ENCODE results near the gene KCNQ1OT1. TPM values are rescaled to one million over a fixed set of nuclear protein-coding genes. Genes with fewer than 3 reads are reported as not detected.

The KCNQ1OT1 gene
- total RNA-seq, 4 donors from 2014 or later: 2.5 to 4.5 (median 3.1) TPM

GRCh38 chr11:2742611-2743426 lies 43.0 kb upstream of the KCNQ1OT1 start:
- TF ChIP-seq POLR2AphosphoS5 (IDR thresholded peaks at IDR 0.05) (no peak), EP300 (IDR thresholded peaks at IDR 0.05) (no peak), POLR2A (IDR thresholded peaks at IDR 0.05) (no peak), CTCF (IDR thresholded peaks at IDR 0.05) (no peak)
- no peaks in the 10 kb centered on the region for H3K27me3 ChIP-seq
- DNase-seq (ENCODE audit: low spot score in 2 of 2): peak in 1 of 2 donors; percentile 37
- no peaks in the 10 kb centered on the region for H3K9me3 ChIP-seq
- H3K4me1 ChIP-seq: peaks cover 12% of the 10 kb centered on the region
- no peak overlapping the region for H3K4me3 ChIP-seq
- no peaks in the 10 kb centered on the region for H3K36me3 ChIP-seq
- H3K27ac ChIP-seq: no peak overlapping the region
- 96% methylated on average over 10 of the region's 20 CpGs for WGBS

- TF ChIP-seq CTCF (IDR thresholded peaks at IDR 0.05) (no peak), EP300 (IDR thresholded peaks at IDR 0.05) (no peak), POLR2AphosphoS5 (IDR thresholded peaks at IDR 0.05) (no peak), POLR2A (IDR thresholded peaks at IDR 0.05) (no peak)
- Histone ChIP-seq H3K9me3 (no peaks in the 10 kb centered on the region), H3K27me3 (no peaks in the 10 kb centered on the region), H3K4me1 (peaks cover 8% of the 10 kb centered on the region), H3K27ac (no peak overlapping the region), H3K4me3 (no peak overlapping the region), H3K36me3 (no peaks in the 10 kb centered on the region)
- peak in 1 of 2 donors; percentile 52 for DNase-seq (ENCODE audit: low spot score in 2 of 2)
- WGBS: no CpG with 5 or more reads among the region's 5 CpGs
These were observed 42.4 kb upstream of the KCNQ1OT1 start for GRCh38 chr11:2742201-2742600.

- Histone ChIP-seq H3K27ac (no peak overlapping the region), H3K4me3 (no peak overlapping the region), H3K36me3 (no peaks in the 10 kb centered on the region), H3K27me3 (no peaks in the 10 kb centered on the region), H3K4me1 (peaks cover 7% of the 10 kb centered on the region), H3K9me3 (no peaks in the 10 kb centered on the region)
- peak in 1 of 2 donors; percentile 40 for DNase-seq (ENCODE audit: low spot score in 2 of 2)
- TF ChIP-seq POLR2A (IDR thresholded peaks at IDR 0.05) (no peak), CTCF (IDR thresholded peaks at IDR 0.05) (no peak), POLR2AphosphoS5 (IDR thresholded peaks at IDR 0.05) (no peak), EP300 (IDR thresholded peaks at IDR 0.05) (no peak)
- 59% methylated on average over 18 of the region's 18 CpGs for WGBS
These were observed 41.8 kb upstream of the KCNQ1OT1 start for GRCh38 chr11:2741377-2742131.

GRCh38 chr11:2741006-2741376 lies 41.2 kb upstream of the KCNQ1OT1 start:
- peak in 1 of 2 donors; percentile 44 for DNase-seq (ENCODE audit: low spot score in 2 of 2)
- no peak for TF ChIP-seq CTCF (IDR thresholded peaks at IDR 0.05)
- TF ChIP-seq POLR2A (IDR thresholded peaks at IDR 0.05): no peak
- TF ChIP-seq POLR2AphosphoS5 (IDR thresholded peaks at IDR 0.05): no peak
- no peak for TF ChIP-seq EP300 (IDR thresholded peaks at IDR 0.05)
- H3K4me3 ChIP-seq: no peak overlapping the region
- no peaks in the 10 kb centered on the region for H3K27me3 ChIP-seq
- no peak overlapping the region for H3K27ac ChIP-seq
- no peaks in the 10 kb centered on the region for H3K9me3 ChIP-seq
- WGBS: 91% methylated on average over 6 of the region's 7 CpGs
- H3K36me3 ChIP-seq: no peaks in the 10 kb centered on the region
- H3K4me1 ChIP-seq: peaks cover 7% of the 10 kb centered on the region
